C4-2B (cell line): Measurements from ENCODE around the gene LRRC18.

Experiments used
- H3K27ac ChIP-seq: fragments of 450-650 bp; 2 replicates; pipeline ENCODE4 v1.5.1; 2017
- CTCF ChIP-seq: fragments of 450-650 bp; conservative IDR thresholded peaks from 2 replicates; pipeline ENCODE4 v1.5.1; 2017; ENCODE audit warnings: mild to moderate bottlenecking
- ZFX ChIP-seq: fragments of 450-650 bp; IDR thresholded peaks from 2 replicates; pipeline ENCODE4 v1.6.1; 2017

LRRC18 gene

DNA sequence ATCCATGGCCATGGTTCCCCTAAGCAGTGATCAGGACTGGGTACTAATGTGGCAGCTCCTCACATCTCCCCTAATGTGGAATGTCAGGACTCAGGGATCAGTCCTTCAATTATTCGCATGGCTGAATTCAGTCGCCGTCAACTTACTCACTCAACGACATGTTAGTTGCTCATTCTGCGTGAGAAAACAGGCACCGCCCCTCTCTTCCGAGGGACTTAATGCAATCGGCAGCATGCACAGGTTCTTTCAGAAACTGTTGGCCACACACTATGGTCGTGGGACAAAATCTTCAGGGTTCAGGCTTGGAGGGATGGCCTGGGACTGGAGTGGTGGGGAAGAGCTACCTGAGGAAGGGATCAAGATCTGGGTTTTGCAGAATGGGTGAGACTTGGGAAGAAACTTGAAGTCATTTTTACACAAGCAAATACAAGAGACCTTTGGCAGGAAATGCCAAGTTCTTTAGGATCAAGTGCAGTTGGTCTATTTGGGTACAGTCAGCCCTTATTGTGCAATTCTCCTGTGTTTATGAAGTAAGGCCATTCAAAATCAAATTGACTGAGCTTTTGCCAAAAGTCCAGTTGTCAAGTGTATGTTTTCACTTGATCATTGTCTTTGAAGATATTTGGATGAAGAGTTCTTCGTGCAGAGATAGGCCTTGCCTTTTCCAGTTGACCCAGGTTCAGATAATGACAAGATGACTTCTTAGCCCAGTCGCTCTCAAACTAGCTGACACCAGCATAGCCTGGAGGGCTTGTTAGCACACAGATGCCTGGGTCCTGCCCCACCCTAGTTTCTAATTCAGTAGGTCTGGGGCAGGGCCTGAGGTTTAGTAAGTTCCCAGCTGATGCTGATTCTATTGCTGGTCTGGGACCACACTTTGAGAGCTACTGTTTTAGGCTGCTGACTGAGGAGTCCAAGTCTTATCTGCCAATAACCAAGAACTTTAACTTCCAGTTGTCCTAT lies 48.5 kb downstream of the LRRC18 start:
- no peak overlapping the region for H3K27ac ChIP-seq
- TF ChIP-seq ZFX (no peak), CTCF (no peak)

- no peak overlapping the region for H3K27ac ChIP-seq
- TF ChIP-seq CTCF (no peak), ZFX (no peak)
These were observed 51.7 kb downstream of the LRRC18 start for GRCh38 chr10:48887982-48888381.

DNA sequence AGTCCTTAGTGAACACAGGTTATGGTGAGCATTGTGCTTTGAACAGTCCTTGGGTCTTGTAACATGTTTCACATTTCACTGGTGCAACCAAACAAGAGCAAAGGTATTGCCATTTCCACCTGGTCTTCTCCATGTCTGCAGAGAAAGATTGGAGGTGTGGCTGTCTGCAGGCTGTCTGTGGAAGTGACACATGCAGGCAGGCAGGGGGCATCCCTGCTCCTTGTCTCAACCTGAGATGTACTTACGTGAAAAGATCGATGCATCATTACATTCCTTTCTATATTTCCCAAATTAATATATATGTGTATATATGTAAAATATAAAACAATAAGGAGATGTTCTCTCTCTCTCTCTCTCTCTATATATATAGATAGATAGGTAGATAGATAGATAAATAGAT lies 54.3 kb downstream of the LRRC18 start:
- no peak overlapping the region for H3K27ac ChIP-seq
- TF ChIP-seq ZFX (no peak), CTCF (peak; percentile 72)

DNA sequence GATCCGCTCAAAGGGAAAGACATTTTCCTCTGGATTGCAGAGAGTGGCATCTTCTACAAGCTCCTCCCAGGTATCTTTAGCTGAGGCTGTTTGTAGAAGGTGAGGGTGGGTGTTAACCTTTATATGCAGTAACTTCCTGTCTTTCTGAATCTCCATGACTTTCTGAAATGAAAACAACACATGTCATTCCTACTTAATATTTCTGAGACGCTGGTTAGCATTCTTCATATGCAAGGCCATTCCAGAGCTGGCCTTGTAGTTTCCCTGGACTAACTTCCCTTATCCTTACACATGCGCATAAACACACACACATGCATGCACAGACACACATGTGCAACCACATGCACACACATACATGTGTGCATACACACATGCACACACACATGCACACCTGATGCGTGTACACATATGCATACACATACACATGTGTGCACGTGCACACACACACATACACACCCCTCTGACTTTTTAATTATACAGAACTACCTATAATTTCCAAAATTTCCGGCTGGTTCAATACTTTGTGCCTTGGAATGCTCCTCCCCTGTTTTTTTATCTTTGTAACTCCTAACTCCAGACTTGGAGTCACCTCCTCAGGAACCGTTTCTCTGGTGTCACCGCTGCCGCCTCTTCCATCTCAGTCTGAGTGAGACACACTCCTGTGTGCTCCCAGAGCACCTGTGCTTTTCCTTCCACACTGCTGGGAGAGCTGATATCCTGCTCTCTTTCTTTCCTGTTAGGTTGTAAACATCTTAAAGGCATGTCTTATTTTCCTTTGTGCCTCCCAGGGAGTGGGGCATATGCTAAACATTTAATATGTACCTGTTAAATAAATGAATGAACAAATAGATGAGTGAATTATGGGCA lies 55.2 kb downstream of the LRRC18 start:
- no peak overlapping the region for H3K27ac ChIP-seq
- TF ChIP-seq ZFX (no peak), CTCF (no peak)

DNA sequence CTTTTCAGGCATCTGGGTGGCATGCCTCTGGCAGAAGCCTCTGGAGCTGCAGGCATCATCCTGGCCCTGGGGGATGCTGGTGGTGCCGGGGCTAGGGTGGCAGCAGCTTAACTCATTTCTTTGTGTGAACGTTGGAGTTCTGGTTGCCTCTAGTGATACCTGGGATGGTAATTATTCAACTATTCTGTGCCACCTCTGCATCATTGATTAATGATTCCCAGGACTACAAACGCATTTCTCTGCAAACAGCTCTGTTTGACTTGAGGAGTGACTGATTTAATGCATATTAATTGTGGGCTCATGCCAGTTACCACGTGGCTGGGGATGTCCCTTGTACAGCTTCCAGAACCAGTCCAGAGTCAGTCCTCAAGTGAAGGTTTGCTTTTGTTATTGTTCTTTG lies 55.9 kb downstream of the LRRC18 start:
- no peak for TF ChIP-seq ZFX
- TF ChIP-seq CTCF = no peak
- no peak overlapping the region for H3K27ac ChIP-seq

- H3K27ac ChIP-seq = no peak overlapping the region
- TF ChIP-seq ZFX = no peak
- no peak for TF ChIP-seq CTCF
These were observed 56.8 kb downstream of the LRRC18 start for GRCh38 chr10:48882881-48883280.

GRCh38 chr10:48881937-48882336 lies 57.7 kb downstream of the LRRC18 start:
- no peak for TF ChIP-seq CTCF
- TF ChIP-seq ZFX = no peak
- no peak overlapping the region for H3K27ac ChIP-seq
